Stomach (tissue), 9 donors: Measurements from ENCODE around the gene SNAP91. TPM values are rescaled to one million over a fixed set of nuclear protein-coding genes. Genes with fewer than 3 reads are reported as not detected.

Experiments
- DNase-seq, 2 donors: peaks; one replicate each; pipeline versions ENCODE4 v3.0.0 to v3.0.0-alpha.2; 2013 to 2019
- H3K27ac ChIP-seq, 5 donors: fragments of 200-600 bp in 4 of 5; sonication (generic) in 4 of 5; one replicate each; pipeline ENCODE4 v1.5.1; 2013 to 2019; ENCODE audit warnings: mild to moderate bottlenecking in 1 of 5, moderate library complexity in 1 of 5
- H3K27me3 ChIP-seq, 3 donors: fragments of 200-600 bp; sonication (generic); one replicate each; pipeline ENCODE4 v1.5.1; 2017 to 2019; ENCODE audit warnings: mixed run types in 1 of 3
- H3K36me3 ChIP-seq, 4 donors: fragments of 200-600 bp; sonication (generic); 1 replicate in 3 of 4; 2 replicates in 1 of 4; pipeline ENCODE4 v1.5.1; 2016 to 2019
- H3K4me1 ChIP-seq, 4 donors: fragments of 200-600 bp; sonication (generic); one replicate each; pipeline ENCODE4 v1.5.1; 2016 to 2019
- H3K4me3 ChIP-seq, 4 donors: fragments of 200-600 bp; sonication (generic) in 3 of 4; one replicate each; pipeline ENCODE4 v1.5.1; 2016 to 2019; ENCODE audit warnings: mild to moderate bottlenecking in 1 of 4
- H3K9me3 ChIP-seq, 4 donors: fragments of 200-600 bp; sonication (generic); one replicate each; pipeline ENCODE4 v1.5.1; 2016 to 2019
- CTCF ChIP-seq, 7 experiments: fragments of 450-650 bp in 4 of 7; fragments of 200-600 bp in 3 of 7; sonication (generic) in 3 of 7; IDR thresholded peaks; one replicate each; pipeline ENCODE4 v1.5.1; 2016 to 2019; ENCODE audit warnings: antibody characterized with exemption in 7 of 7, control low read depth in 2 of 7, mild to moderate bottlenecking in 1 of 7
- EP300 ChIP-seq: sonication (generic); formaldehyde crosslinking; IDR thresholded peaks from one replicate; pipeline ENCODE4 v1.6.1; 2017; ENCODE audit warnings: antibody characterized with exemption
- POLR2A ChIP-seq, 4 donors: fragments of 450-650 bp; IDR thresholded peaks; one replicate each; pipeline ENCODE4 v1.6.1; 2016; ENCODE audit warnings: antibody characterized with exemption in 4 of 4, control low read depth in 2 of 4, mild to moderate bottlenecking in 1 of 4, moderate library complexity in 1 of 4
- POLR2AphosphoS5 ChIP-seq, 3 donors: sonication (generic); formaldehyde crosslinking; IDR thresholded peaks; one replicate each; pipeline ENCODE4 v1.6.1; 2016; ENCODE audit warnings: antibody characterized with exemption in 3 of 3
- WGBS, 5 donors: extraction: QIAGEN DNeasy Blood & Tissue Kit in 3 of 5; methylation state at CpG; one replicate each; pipeline versions ENCODE4 v1.1.5 to v1.1.7; 2013 to 2018; 5-methylcytosine and 5-hydroxymethylcytosine counted together
- intact Hi-C: fragments of 100-400 bp; cut with DNase I; formaldehyde crosslinking; loops from one replicate; pipeline ENCODE4 v1.15.1; 2023; ENCODE audit warnings: low total_unique reads
- polyA plus RNA-seq, 3 donors: library from polyadenylated mRNA; stranded (reverse); fragments of 200-250 nt; gene quantifications; one replicate each; pipeline ENCODE4 v1.2.3, GENCODE V29; 2013
- total RNA-seq, 5 donors: library from RNA; depleted of rRNA; stranded (reverse); fragments of >200 nt; gene quantifications; one replicate each; pipeline versions ENCODE4 v1.1.0 to v1.2.3, GENCODE V29; 2014 to 2016
- donor health status: healthy with polysubstance abuse.
- donor health status: Bipolar disorder and iron deficiency.
- donor health status: healthy.

The SNAP91 gene
- total and polyA plus RNA-seq, 8 donors: 0.12 to 3.5 (median 0.41) TPM; not detected in 4

GRCh38 chr6:83677791-83678190 is 31.1 kb downstream of the SNAP91 start:
- TF ChIP-seq CTCF (IDR thresholded peaks at IDR 0.05): no peak
- TF ChIP-seq POLR2A (IDR thresholded peaks at IDR 0.05): no peak
- TF ChIP-seq EP300: no peak
- no peak for TF ChIP-seq POLR2AphosphoS5 (IDR thresholded peaks at IDR 0.05)
- DNase-seq: no peak
- Histone ChIP-seq H3K27ac (no peak overlapping the region), H3K36me3 (no peaks in the 10 kb centered on the region), H3K27me3 (no peaks in the 10 kb centered on the region), H3K4me1 (no peaks in the 10 kb centered on the region), H3K4me3 (no peak overlapping the region), H3K9me3 (no peaks in the 10 kb centered on the region)
- intact Hi-C loops: no loop called here

- intact Hi-C loops: no loop called here
- Histone ChIP-seq H3K4me3 (no peak overlapping the region), H3K36me3 (no peaks in the 10 kb centered on the region), H3K9me3 (peaks cover 0 to 4% (median 0%) of the 10 kb centered on the region in 4 donors), H3K27me3 (no peaks in the 10 kb centered on the region), H3K27ac (no peak overlapping the region), H3K4me1 (no peaks in the 10 kb centered on the region)
- DNase-seq: no peak
- 90 to 94% (median 91%) methylated on average over 7 of the region's 7 CpGs for WGBS, 5 donors
- TF ChIP-seq EP300: no peak
- no peak for TF ChIP-seq POLR2A (IDR thresholded peaks at IDR 0.05)
- TF ChIP-seq POLR2AphosphoS5 (IDR thresholded peaks at IDR 0.05): no peak
- no peak for TF ChIP-seq CTCF (IDR thresholded peaks at IDR 0.05)
Measured at GRCh38 chr6:83637953-83638352, 70.9 kb downstream of the SNAP91 start.

GRCh38 chr6:83636800-83637199 is 72.1 kb downstream of the SNAP91 start:
- TF ChIP-seq CTCF (IDR thresholded peaks at IDR 0.05) (no peak), EP300 (no peak), POLR2A (IDR thresholded peaks at IDR 0.05) (no peak), POLR2AphosphoS5 (IDR thresholded peaks at IDR 0.05) (no peak)
- Histone ChIP-seq H3K27ac (no peak overlapping the region), H3K9me3 (peaks cover 0 to 4% (median 0%) of the 10 kb centered on the region in 4 donors), H3K4me1 (no peaks in the 10 kb centered on the region), H3K4me3 (no peak overlapping the region), H3K36me3 (no peaks in the 10 kb centered on the region), H3K27me3 (no peaks in the 10 kb centered on the region)
- intact Hi-C loops: no loop called here
- WGBS, 5 donors: 78 to 86% (median 83%) methylated on average over 7 of the region's 7 CpGs
- no peak for DNase-seq

GRCh38 chr6:83633609-83634008 is 75.3 kb downstream of the SNAP91 start:
- WGBS, 5 donors: 46 to 58% (median 57%) methylated on average over 5 of the region's 5 CpGs
- intact Hi-C loops: no loop called here
- no peak overlapping the region for H3K27ac ChIP-seq
- TF ChIP-seq EP300 (no peak), CTCF (IDR thresholded peaks at IDR 0.05) (no peak), POLR2A (IDR thresholded peaks at IDR 0.05) (no peak), POLR2AphosphoS5 (IDR thresholded peaks at IDR 0.05) (no peak)
- peaks cover 0 to 4% (median 0%) of the 10 kb centered on the region in 4 donors for H3K9me3 ChIP-seq
- no peaks in the 10 kb centered on the region for H3K27me3 ChIP-seq
- no peak for DNase-seq
- no peak overlapping the region for H3K4me3 ChIP-seq
- no peaks in the 10 kb centered on the region for H3K36me3 ChIP-seq
- no peaks in the 10 kb centered on the region for H3K4me1 ChIP-seq
